HepG2 (cell line): ENCODE results near the gene CDH13. TPM values are rescaled to one million over a fixed set of nuclear protein-coding genes. Genes with fewer than 3 reads are reported as not detected.

Experiments used
- ATAC-seq: fragments of 200-7000 bp; cut with Tn5 transposase; 3 replicates; pipeline ENCODE4 v1.9.1; 2020; ENCODE audit warnings: mild to moderate bottlenecking, moderate library complexity
- BruUV-seq: library from RNA; stranded (reverse); fragments of 400-500 nt; replicated peaks from 2 replicates; lab custom pipeline; 2021; lab: Mats Ljungman, UMichigan
- CTCF ChIA-PET: fragments of 300-600 bp; formaldehyde crosslinking; extraction: SDS; loops from one replicate; lab custom pipeline; 2021; ENCODE audit warnings: low total read pairs, inconsistent platforms, low intra/inter-chr PET ratio; lab: Yijun Ruan, JAX
- POLR2A ChIA-PET: fragments of 350-600 bp; sonication (Branson Sonifier 250); formaldehyde crosslinking; loops from one replicate; lab custom pipeline; 2020; ENCODE audit warnings: antibody characterized with exemption, inconsistent platforms; lab: Yijun Ruan, JAX
- DNase-seq: peaks from one replicate; pipeline ENCODE4 v3.0.0-alpha.2; 2015; ENCODE audit warnings: low spot score
- FAIRE-seq: peaks from 3 replicates; lab custom pipeline; 2011; peaks lifted over from hg19 to GRCh38; lab: Jason Lieb, UNC
- H2AFZ ChIP-seq: one replicate; pipeline ENCODE4 v1.6.1; 2011; ENCODE audit warnings: low read length, inconsistent platforms
- H3K27ac ChIP-seq: fragments of 300-600 bp; 3 replicates; pipeline ENCODE4 v1.8.0; 2011; ENCODE audit warnings: mixed run types, mild to moderate bottlenecking, mixed read lengths, low read length, inconsistent platforms; ENCODE audit not compliant: insufficient read depth; ENCODE audit errors: extremely low read length
- H3K27me3 ChIP-seq, 2 experiments: fragments of 200-600 bp in 1 of 2; 2 replicates in 1 of 2; 3 replicates in 1 of 2; pipeline versions ENCODE4 v1.6.0 to v1.8.0; 2011; ENCODE audit warnings: low read length in 2 of 2, mild to moderate bottlenecking in 2 of 2, moderate library complexity in 2 of 2, inconsistent platforms in 1 of 2; ENCODE audit not compliant: insufficient read depth in 2 of 2, control insufficient read depth in 1 of 2
- H3K36me3 ChIP-seq, 2 experiments: fragments of 200-600 bp in 1 of 2; replicated peaks in 1 of 2; 2 replicates in 1 of 2; 3 replicates in 1 of 2; pipeline versions ENCODE4 v1.5.1 to v1.8.0; 2011; ENCODE audit warnings: low read length in 2 of 2, inconsistent platforms in 1 of 2; ENCODE audit not compliant: insufficient read depth in 2 of 2, control insufficient read depth in 1 of 2
- H3K4me1 ChIP-seq: 2 replicates; pipeline ENCODE4 v1.5.1; 2012; ENCODE audit warnings: low read length, inconsistent platforms; ENCODE audit not compliant: insufficient read depth
- H3K4me2 ChIP-seq: 2 replicates; pipeline ENCODE4 v1.6.0; 2011; ENCODE audit warnings: low read depth, low read length, inconsistent platforms
- H3K4me3 ChIP-seq, 3 experiments: fragments of 200-600 bp in 1 of 3; sonication (generic), shearing (Covaris generic) in 1 of 3; replicated peaks in 1 of 3; 2 replicates each; pipeline ENCODE4 v1.5.1; 2011 to 2016; ENCODE audit warnings: low read length in 3 of 3, inconsistent platforms in 2 of 3, low read depth in 2 of 3, mild to moderate bottlenecking in 2 of 3, control low read depth in 1 of 3, mixed read lengths in 1 of 3; ENCODE audit not compliant: insufficient read depth in 1 of 3
- H3K79me2 ChIP-seq: one replicate; pipeline ENCODE4 v1.6.1; 2011; ENCODE audit warnings: low read length, inconsistent platforms; ENCODE audit not compliant: insufficient read depth
- H3K9ac ChIP-seq: 2 replicates; pipeline ENCODE4 v1.6.0; 2011; ENCODE audit warnings: mild to moderate bottlenecking, low read depth, low read length, inconsistent platforms; ENCODE audit not compliant: insufficient read depth
- H3K9me3 ChIP-seq: 2 replicates; pipeline ENCODE4 v1.5.1; 2012; ENCODE audit warnings: mild to moderate bottlenecking, low read length
- H4K20me1 ChIP-seq: 2 replicates; pipeline ENCODE4 v1.6.0; 2011; ENCODE audit warnings: inconsistent platforms, mild to moderate bottlenecking, low read length, moderate library complexity; ENCODE audit not compliant: insufficient read depth
- GATAD2A ChIP-seq: IDR thresholded peaks from 2 replicates; pipeline ENCODE4 v1.6.1; 2016
- HNRNPUL1 ChIP-seq: fragments of 200-400 bp; formaldehyde crosslinking; IDR thresholded peaks from 2 replicates; pipeline ENCODE4 v1.6.1; 2017; ENCODE audit warnings: low read depth, mild to moderate bottlenecking, low read length, moderate library complexity
- MAFF ChIP-seq: IDR thresholded peaks from 2 replicates; pipeline ENCODE4 v1.6.1; 2011; ENCODE audit warnings: low read depth, low read length, improper control_type of control experiment
- MAFK ChIP-seq, 2 experiments: IDR thresholded peaks in 1 of 2; conservative IDR thresholded peaks in 1 of 2; 2 replicates each; pipeline ENCODE4 v1.6.1; 2011; ENCODE audit warnings: improper control_type of control experiment in 2 of 2, low read length in 2 of 2
- NFE2L2 ChIP-seq: fragments of 150-350 bp; IDR thresholded peaks from 2 replicates; pipeline ENCODE4 v1.6.1; 2014; ENCODE audit warnings: low read length
- ZFP41 ChIP-seq: sonication (generic); formaldehyde crosslinking; IDR thresholded peaks from 2 replicates; pipeline ENCODE4 v1.4.0; 2020; ENCODE audit warnings: mild to moderate bottlenecking, missing genetic modification reagents, borderline replicate concordance
- ZNF282 ChIP-seq: fragments of 450-650 bp; IDR thresholded peaks from 2 replicates; pipeline ENCODE4 v1.6.1; 2018; ENCODE audit not compliant: partially characterized antibody
- ZNF33A ChIP-seq: sonication (generic); formaldehyde crosslinking; IDR thresholded peaks from 2 replicates; pipeline ENCODE4 v1.5.1; 2020; ENCODE audit warnings: missing genetic modification reagents, mild to moderate bottlenecking, moderate library complexity, borderline replicate concordance
- ZNF468 ChIP-seq: sonication (generic); formaldehyde crosslinking; IDR thresholded peaks from 2 replicates; pipeline ENCODE4 v1.8.0; 2022; ENCODE audit warnings: mild to moderate bottlenecking, moderate library complexity, missing genetic modification reagents
- ZNF713 ChIP-seq: sonication (generic); formaldehyde crosslinking; IDR thresholded peaks from 2 replicates; pipeline ENCODE4 v1.4.0; 2020; ENCODE audit warnings: mild to moderate bottlenecking, missing genetic modification reagents
- WGBS: methylation state at CpG from one replicate; pipeline ENCODE4 v1.1.6; 2017; ENCODE audit warnings: low lambda C conversion rate; 5-methylcytosine and 5-hydroxymethylcytosine counted together
- in situ Hi-C: cut with HindIII; loops from 2 replicates; pipeline ENCODE4 v1.10.0; 2017; ENCODE audit warnings: low pct_unique_long_range_greater_than_20kb; ENCODE audit not compliant: extremely low pct_ligation_motif_present
- intact Hi-C: fragments of 100-400 bp; cut with micrococcal nuclease; formaldehyde crosslinking; loops from one replicate; pipeline ENCODE4 v1.10.0; 2022; ENCODE audit not compliant: unreplicated experiment
- polyA plus RNA-seq, 8 experiments: library from polyadenylated mRNA; depleted of rRNA in 3 of 8; stranded (reverse) in 7 of 8; unstranded in 1 of 8; fragments of >200 nt; fragmentation: Illumina TruSeq in 4 of 8; extraction: Trizol in 4 of 8; gene quantifications; 2 replicates each; pipeline versions ENCODE4 v1.2.1 to v1.2.3, GENCODE V29; 2011 to 2016; ENCODE audit warnings: low read depth in 4 of 8, missing spikeins in 1 of 8, mixed read lengths in 1 of 8; ENCODE audit not compliant: insufficient read depth in 1 of 8
- total RNA-seq, 5 experiments: library from RNA; depleted of rRNA; stranded (reverse); fragments of >200 nt; fragmentation: Illumina TruSeq; extraction: Trizol; gene quantifications; 2 replicates each; pipeline ENCODE4 v1.2.3, GENCODE V29; 2016; ENCODE audit warnings: low read depth in 1 of 5
- TF ChIP-seq, protein P1 (sequence below), 2 experiments: IDR thresholded peaks; 2 replicates each; pipeline ENCODE4 v1.6.1; 2011 to 2012; ENCODE audit warnings: low read length in 2 of 2, borderline replicate concordance in 1 of 2, low read depth in 1 of 2, mild to moderate bottlenecking in 1 of 2, moderate library complexity in 1 of 2
- TF ChIP-seq, protein P2 (sequence below): sonication (generic); formaldehyde crosslinking; IDR thresholded peaks from 2 replicates; pipeline ENCODE4 v1.9.0; 2021; ENCODE audit warnings: missing genetic modification reagents, mild to moderate bottlenecking, borderline replicate concordance
- TF ChIP-seq, protein P3 (sequence below): sonication (generic); formaldehyde crosslinking; IDR thresholded peaks from 2 replicates; pipeline ENCODE4 v1.5.0; 2020; ENCODE audit warnings: missing genetic modification reagents

The CDH13 gene
- total and polyA plus RNA-seq, 2 of the 13 experiments (the other 11 are each of a cell fraction or from before 2014, with no cell fraction given) = not detected

DNA sequence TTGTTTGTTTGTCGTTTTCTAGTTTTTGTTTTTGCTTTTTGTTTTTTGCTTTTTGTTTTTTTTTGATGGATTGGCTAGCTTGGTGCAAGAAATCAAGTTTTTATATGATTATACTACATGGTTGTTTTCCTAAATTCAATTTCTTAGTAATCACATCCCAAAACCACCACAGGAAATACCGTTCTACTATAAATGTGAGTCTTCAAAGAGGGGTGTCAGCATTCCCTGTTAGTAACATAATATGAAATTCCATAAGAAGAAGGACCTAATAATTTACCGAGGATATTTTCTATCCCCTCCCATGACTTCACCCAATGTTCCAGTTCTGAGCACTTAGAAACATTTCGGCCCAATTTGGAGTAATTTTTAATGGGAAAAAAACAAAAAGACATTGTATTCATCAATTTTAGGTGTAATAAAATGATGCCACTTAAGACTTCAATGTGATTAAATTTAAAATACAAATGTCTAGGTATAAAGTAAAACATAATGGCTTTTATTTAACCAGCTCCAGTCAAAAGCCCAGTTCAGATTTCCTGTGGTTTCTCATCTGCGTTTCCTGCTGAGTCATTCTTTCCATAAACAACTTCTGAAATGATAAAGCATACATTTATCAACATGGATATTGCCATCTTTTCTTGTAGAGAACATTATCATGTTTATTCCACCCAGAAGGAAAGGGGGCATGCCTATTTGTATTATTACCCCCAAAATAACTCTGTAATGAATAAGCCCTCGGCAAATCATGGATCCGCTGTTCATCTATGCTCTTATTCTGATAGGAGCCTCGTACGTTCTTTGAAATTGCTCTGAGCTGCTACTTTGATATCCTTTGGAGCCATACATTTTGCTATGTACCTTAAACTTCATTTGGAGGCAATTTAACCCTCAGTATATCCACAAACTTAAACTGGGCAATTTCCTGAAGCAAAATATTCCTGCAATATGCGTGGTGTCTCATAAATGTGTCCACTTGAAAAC lies 1209.1 kb downstream of the CDH13 start:
- DNase-seq (no peak), ATAC-seq (no peak), FAIRE-seq (no peak)
- no peak overlapping the region for H2AFZ ChIP-seq
- H3K79me2 ChIP-seq = no peaks in the 10 kb centered on the region
- no peaks in the 10 kb centered on the region for H4K20me1 ChIP-seq
- no peak overlapping the region for H3K4me3 ChIP-seq
- H3K27me3 ChIP-seq = peaks cover 2 to 51% of the 10 kb centered on the region in 2 experiments; a peak in 4 of 5 replicates
- H3K27ac ChIP-seq = no peak overlapping the region
- in situ Hi-C loops = no loop called here
- CTCF ChIA-PET = no interaction called here
- WGBS = 38% methylated on average over 10 of the region's 10 CpGs
- BruUV-seq = no TSS peak
- intact Hi-C loops = no loop called here
- H3K9me3 ChIP-seq = no peaks in the 10 kb centered on the region
- H3K4me1 ChIP-seq = 0 out of 2 replicates have a peak, but pooled peaks cover 5% of the 10 kb centered on the region
- POLR2A ChIA-PET = no interaction called here
- H3K36me3 ChIP-seq = no peaks in the 10 kb centered on the region
- no peak overlapping the region for H3K4me2 ChIP-seq
- H3K9ac ChIP-seq = no peak overlapping the region
- TF ChIP-seq, protein P1, sequence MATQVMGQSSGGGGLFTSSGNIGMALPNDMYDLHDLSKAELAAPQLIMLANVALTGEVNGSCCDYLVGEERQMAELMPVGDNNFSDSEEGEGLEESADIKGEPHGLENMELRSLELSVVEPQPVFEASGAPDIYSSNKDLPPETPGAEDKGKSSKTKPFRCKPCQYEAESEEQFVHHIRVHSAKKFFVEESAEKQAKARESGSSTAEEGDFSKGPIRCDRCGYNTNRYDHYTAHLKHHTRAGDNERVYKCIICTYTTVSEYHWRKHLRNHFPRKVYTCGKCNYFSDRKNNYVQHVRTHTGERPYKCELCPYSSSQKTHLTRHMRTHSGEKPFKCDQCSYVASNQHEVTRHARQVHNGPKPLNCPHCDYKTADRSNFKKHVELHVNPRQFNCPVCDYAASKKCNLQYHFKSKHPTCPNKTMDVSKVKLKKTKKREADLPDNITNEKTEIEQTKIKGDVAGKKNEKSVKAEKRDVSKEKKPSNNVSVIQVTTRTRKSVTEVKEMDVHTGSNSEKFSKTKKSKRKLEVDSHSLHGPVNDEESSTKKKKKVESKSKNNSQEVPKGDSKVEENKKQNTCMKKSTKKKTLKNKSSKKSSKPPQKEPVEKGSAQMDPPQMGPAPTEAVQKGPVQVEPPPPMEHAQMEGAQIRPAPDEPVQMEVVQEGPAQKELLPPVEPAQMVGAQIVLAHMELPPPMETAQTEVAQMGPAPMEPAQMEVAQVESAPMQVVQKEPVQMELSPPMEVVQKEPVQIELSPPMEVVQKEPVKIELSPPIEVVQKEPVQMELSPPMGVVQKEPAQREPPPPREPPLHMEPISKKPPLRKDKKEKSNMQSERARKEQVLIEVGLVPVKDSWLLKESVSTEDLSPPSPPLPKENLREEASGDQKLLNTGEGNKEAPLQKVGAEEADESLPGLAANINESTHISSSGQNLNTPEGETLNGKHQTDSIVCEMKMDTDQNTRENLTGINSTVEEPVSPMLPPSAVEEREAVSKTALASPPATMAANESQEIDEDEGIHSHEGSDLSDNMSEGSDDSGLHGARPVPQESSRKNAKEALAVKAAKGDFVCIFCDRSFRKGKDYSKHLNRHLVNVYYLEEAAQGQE (IDR thresholded peaks at IDR 0.05; ENCODE audit: borderline replicate concordance in 1 of 2, low read depth in 1 of 2, low read length in 2 of 2) = no peak
- TF ChIP-seq ZNF282 (no peak), NFE2L2 (peak; percentile 97), ZNF713 (CRISPR knock-in tag) (no peak), ZNF468 (CRISPR knock-in tag) (no peak), HNRNPUL1 (no peak), ZNF33A (CRISPR knock-in tag) (no peak), MAFK (conservative IDR thresholded peaks at IDR 0.05 in 1 of 2, IDR thresholded peaks at IDR 0.05 in 1 of 2; ENCODE audit: low read length in 2 of 2) (peak; percentile 77 to 86), ZFP41 (CRISPR knock-in tag) (no peak), GATAD2A (CRISPR knock-in tag) (no peak), MAFF (peak; percentile 72)
- TF ChIP-seq, protein P2, sequence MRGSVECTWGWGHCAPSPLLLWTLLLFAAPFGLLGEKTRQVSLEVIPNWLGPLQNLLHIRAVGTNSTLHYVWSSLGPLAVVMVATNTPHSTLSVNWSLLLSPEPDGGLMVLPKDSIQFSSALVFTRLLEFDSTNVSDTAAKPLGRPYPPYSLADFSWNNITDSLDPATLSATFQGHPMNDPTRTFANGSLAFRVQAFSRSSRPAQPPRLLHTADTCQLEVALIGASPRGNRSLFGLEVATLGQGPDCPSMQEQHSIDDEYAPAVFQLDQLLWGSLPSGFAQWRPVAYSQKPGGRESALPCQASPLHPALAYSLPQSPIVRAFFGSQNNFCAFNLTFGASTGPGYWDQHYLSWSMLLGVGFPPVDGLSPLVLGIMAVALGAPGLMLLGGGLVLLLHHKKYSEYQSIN (CRISPR knock-in tag) = no peak
- TF ChIP-seq, protein P3, sequence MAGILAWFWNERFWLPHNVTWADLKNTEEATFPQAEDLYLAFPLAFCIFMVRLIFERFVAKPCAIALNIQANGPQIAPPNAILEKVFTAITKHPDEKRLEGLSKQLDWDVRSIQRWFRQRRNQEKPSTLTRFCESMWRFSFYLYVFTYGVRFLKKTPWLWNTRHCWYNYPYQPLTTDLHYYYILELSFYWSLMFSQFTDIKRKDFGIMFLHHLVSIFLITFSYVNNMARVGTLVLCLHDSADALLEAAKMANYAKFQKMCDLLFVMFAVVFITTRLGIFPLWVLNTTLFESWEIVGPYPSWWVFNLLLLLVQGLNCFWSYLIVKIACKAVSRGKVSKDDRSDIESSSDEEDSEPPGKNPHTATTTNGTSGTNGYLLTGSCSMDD = no peak
